HG03575 (cell line): Measurements from ENCODE around the gene COL9A3.

Experiments used
- ATAC-seq: cut with Tn5 transposase; IDR thresholded peaks from one replicate; pipeline ENCODE4 v1.9.1; 2021; ENCODE audit not compliant: unreplicated experiment, insufficient number of reproducible peaks, low FRiP score; ENCODE audit errors: extremely low read depth

COL9A3 gene

GRCh38 chr20:62816884-62817873 is at the start of gene COL9A3:
Gene COL9A3 (plus strand): TSS chr20:62817050. CDS start chr20:62817065, 15 bp downstream.
- ATAC-seq = no peak

GRCh38 chr20:62768234-62768546 is 48.7 kb upstream of the COL9A3 start:
- no peak for ATAC-seq

GRCh38 chr20:62768551-62769287 is 48.1 kb upstream of the COL9A3 start:
- ATAC-seq = no peak

GRCh38 chr20:62769346-62770071 is 47.3 kb upstream of the COL9A3 start:
- ATAC-seq = no peak

GRCh38 chr20:62770111-62770910 is 46.5 kb upstream of the COL9A3 start:
- ATAC-seq = no peak

- ATAC-seq = no peak
These were observed 45.9 kb upstream of the COL9A3 start for GRCh38 chr20:62770916-62771315.

- no peak for ATAC-seq
These were observed 45.3 kb upstream of the COL9A3 start for GRCh38 chr20:62771396-62772102.

GRCh38 chr20:62772103-62772611 is 44.7 kb upstream of the COL9A3 start:
- ATAC-seq = no peak

- no peak for ATAC-seq
These were observed 44.2 kb upstream of the COL9A3 start for GRCh38 chr20:62772619-62772989.

GRCh38 chr20:62772990-62773844 is 43.6 kb upstream of the COL9A3 start:
- ATAC-seq = no peak

GRCh38 chr20:62773845-62774714 is 42.8 kb upstream of the COL9A3 start:
- ATAC-seq = no peak

GRCh38 chr20:62774762-62775161 is 42.1 kb upstream of the COL9A3 start:
- ATAC-seq = no peak

- ATAC-seq = no peak
These were observed 41.6 kb upstream of the COL9A3 start for GRCh38 chr20:62775206-62775605.

- no peak for ATAC-seq
These were observed 40.7 kb upstream of the COL9A3 start for GRCh38 chr20:62776035-62776691.

GRCh38 chr20:62776692-62777527 is 39.9 kb upstream of the COL9A3 start:
- no peak for ATAC-seq
